HG02870 (cell line): ENCODE results near the gene ETV7.
"Not testable (repeated sequence)": the region's sequence is repeated elsewhere in the genome, so short reads cannot be mapped to it uniquely, and the experiment has no call there.

ENCODE experiments used
- ATAC-seq: cut with Tn5 transposase; IDR thresholded peaks from one replicate; pipeline ENCODE4 v1.9.1; 2021; ENCODE audit warnings: mild to moderate bottlenecking, moderate library complexity; ENCODE audit not compliant: unreplicated experiment

Gene ETV7

GRCh38 chr6:36343109-36343680, 44.3 kb downstream of the ETV7 start:
- no peak for ATAC-seq

GRCh38 chr6:36340618-36341454, 46.6 kb downstream of the ETV7 start:
- ATAC-seq: no peak

- ATAC-seq: no peak
Measured at GRCh38 chr6:36340306-36340617, 47.2 kb downstream of the ETV7 start.

GRCh38 chr6:36339146-36339545, 48.3 kb downstream of the ETV7 start:
- no peak for ATAC-seq

GRCh38 chr6:36338223-36338622, 49.2 kb downstream of the ETV7 start:
- not testable (repeated sequence) for ATAC-seq

GRCh38 chr6:36337814-36338213, 49.7 kb downstream of the ETV7 start:
- ATAC-seq: no peak

GRCh38 chr6:36336779-36337241, 50.7 kb downstream of the ETV7 start, which contains the start of gene BNIP5:
Gene BNIP5, minus strand, starts transcription at chr6:36336888. Its CDS starts 6,198 bp downstream, at chr6:36330690.
- ATAC-seq: no peak

- no peak for ATAC-seq
Measured at GRCh38 chr6:36336208-36336710, 51.2 kb downstream of the ETV7 start.

GRCh38 chr6:36335465-36336207, 51.8 kb downstream of the ETV7 start:
- no peak for ATAC-seq

GRCh38 chr6:36334832-36335459, 52.5 kb downstream of the ETV7 start:
- ATAC-seq: no peak

GRCh38 chr6:36333931-36334725, 53.3 kb downstream of the ETV7 start:
- no peak for ATAC-seq

- ATAC-seq: no peak
Measured at GRCh38 chr6:36333171-36333895, 54.1 kb downstream of the ETV7 start.

GRCh38 chr6:36331381-36331780, 56.1 kb downstream of the ETV7 start:
- ATAC-seq: no peak

GRCh38 chr6:36330366-36330765, 57.1 kb downstream of the ETV7 start:
- no peak for ATAC-seq

GRCh38 chr6:36329798-36330291, 57.6 kb downstream of the ETV7 start:
- no peak for ATAC-seq

- ATAC-seq: no peak
Measured at GRCh38 chr6:36328600-36328999, 58.9 kb downstream of the ETV7 start.

GRCh38 chr6:36327919-36328236, 59.6 kb downstream of the ETV7 start:
- no peak for ATAC-seq

- ATAC-seq: no peak
Measured at GRCh38 chr6:36327226-36327918, 60.1 kb downstream of the ETV7 start.
